CD14-positive monocyte (primary cell): Measurements from ENCODE around the gene MLEC. TPM values are rescaled to one million over a fixed set of nuclear protein-coding genes. Genes with fewer than 3 reads are reported as not detected.
A peak's percentile ranks its signal among the peaks of the same experiment; 100 is the strongest.

Experiments used
- DNase-seq, 3 donors: peaks; one replicate each; pipeline ENCODE4 v3.0.0-alpha.2; 2011 to 2022
- H2AFZ ChIP-seq: 2 replicates; pipeline ENCODE4 v1.6.0; 2012; ENCODE audit warnings: mild to moderate bottlenecking, low read depth, low read length, inconsistent platforms; ENCODE audit not compliant: insufficient read depth, poor library complexity, severe bottlenecking
- H3K27ac ChIP-seq, 2 donors: 1 replicate in 1 of 2; 2 replicates in 1 of 2; pipeline ENCODE4 v1.5.1; 2012 to 2013; ENCODE audit warnings: low read length in 2 of 2, control low read depth in 1 of 2, inconsistent platforms in 1 of 2, low read depth in 1 of 2, mild to moderate bottlenecking in 1 of 2
- H3K27me3 ChIP-seq, 2 donors: one replicate each; pipeline versions ENCODE4 v1.6.0 to v1.6.1; 2011 to 2013; ENCODE audit warnings: low read length in 2 of 2; ENCODE audit not compliant: control insufficient read depth in 2 of 2, insufficient read depth in 2 of 2
- H3K36me3 ChIP-seq, 2 donors: replicated peaks in 1 of 2; 1 replicate in 1 of 2; 2 replicates in 1 of 2; pipeline versions ENCODE4 v1.5.1 to v1.6.1; 2012 to 2013; ENCODE audit warnings: low read length in 2 of 2, control low read depth in 1 of 2, inconsistent platforms in 1 of 2, mild to moderate bottlenecking in 1 of 2; ENCODE audit not compliant: insufficient read depth in 2 of 2, control insufficient read depth in 1 of 2
- H3K4me1 ChIP-seq, 2 donors: 1 replicate in 1 of 2; 2 replicates in 1 of 2; pipeline versions ENCODE4 v1.5.1 to v1.6.1; 2012 to 2013; ENCODE audit warnings: low read length in 2 of 2, control low read depth in 1 of 2, inconsistent platforms in 1 of 2, mild to moderate bottlenecking in 1 of 2, moderate library complexity in 1 of 2; ENCODE audit not compliant: insufficient read depth in 2 of 2, control insufficient read depth in 1 of 2
- H3K4me2 ChIP-seq: replicated peaks from 2 replicates; pipeline ENCODE3; 2012; ENCODE audit warnings: low read length, moderate library complexity, mild to moderate bottlenecking; ENCODE audit not compliant: poor library complexity, severe bottlenecking; ENCODE audit errors: extremely low read depth
- H3K4me3 ChIP-seq, 3 experiments: fragments of 200-600 bp in 1 of 3; sonication (generic) in 1 of 3; replicated peaks in 1 of 3; 1 replicate in 2 of 3; 2 replicates in 1 of 3; pipeline ENCODE4 v1.5.1; 2011 to 2013; ENCODE audit warnings: low read length in 3 of 3, mild to moderate bottlenecking in 3 of 3, control low read depth in 2 of 3, low read depth in 2 of 3, inconsistent platforms in 1 of 3, moderate library complexity in 1 of 3
- H3K79me2 ChIP-seq: 2 replicates; pipeline ENCODE4 v1.6.0; 2012; ENCODE audit warnings: mild to moderate bottlenecking, control low read depth, inconsistent platforms, low read length, moderate library complexity; ENCODE audit not compliant: insufficient read depth
- H3K9ac ChIP-seq: 2 replicates; pipeline ENCODE4 v1.6.0; 2017; ENCODE audit warnings: low read length, mild to moderate bottlenecking; ENCODE audit not compliant: insufficient read depth, poor library complexity, severe bottlenecking
- H3K9me3 ChIP-seq, 2 donors: replicated peaks in 1 of 2; 1 replicate in 1 of 2; 2 replicates in 1 of 2; pipeline versions ENCODE4 v1.5.1 to v1.6.1; 2012 to 2013; ENCODE audit warnings: low read length in 2 of 2, control low read depth in 1 of 2; ENCODE audit not compliant: control insufficient read depth in 1 of 2, insufficient read depth in 1 of 2
- H4K20me1 ChIP-seq: 2 replicates; pipeline ENCODE4 v1.6.0; 2012; ENCODE audit warnings: mild to moderate bottlenecking, low read length, control low read depth, moderate library complexity; ENCODE audit not compliant: insufficient read depth
- H3K27ac Mint-ChIP-seq, 7 donors: one replicate each; pipeline ENCODE4 v1.8.0; 2020; ENCODE audit warnings: mild to moderate bottlenecking in 7 of 7, mixed read lengths in 7 of 7, moderate library complexity in 6 of 7, inconsistent platforms in 2 of 7
- H3K27me3 Mint-ChIP-seq, 3 donors: one replicate each; pipeline ENCODE4 v1.8.0; 2021 to 2022; ENCODE audit warnings: low read depth in 3 of 3, mild to moderate bottlenecking in 3 of 3, mixed read lengths in 3 of 3, moderate library complexity in 3 of 3, inconsistent platforms in 1 of 3
- H3K36me3 Mint-ChIP-seq, 2 donors: one replicate each; pipeline ENCODE4 v1.8.0; 2020; ENCODE audit warnings: mixed read lengths in 2 of 2, inconsistent platforms in 1 of 2, mild to moderate bottlenecking in 1 of 2
- H3K4me1 Mint-ChIP-seq: one replicate; pipeline ENCODE4 v1.8.0; 2020; ENCODE audit warnings: mild to moderate bottlenecking, mixed read lengths
- H3K4me3 Mint-ChIP-seq, 2 donors: one replicate each; pipeline ENCODE4 v1.8.0; 2020; ENCODE audit warnings: mild to moderate bottlenecking in 2 of 2, mixed read lengths in 2 of 2, moderate library complexity in 1 of 2
- H3K9me3 Mint-ChIP-seq, 7 donors: one replicate each; pipeline ENCODE4 v1.8.0; 2020 to 2022; ENCODE audit warnings: mixed read lengths in 7 of 7, mild to moderate bottlenecking in 6 of 7, moderate library complexity in 6 of 7, inconsistent platforms in 2 of 7
- CTCF ChIP-seq: fragments of 200-600 bp; IDR thresholded peaks from one replicate; pipeline ENCODE4 v1.8.0; 2022; ENCODE audit warnings: antibody characterized with exemption, mild to moderate bottlenecking
- WGBS: methylation state at CpG from one replicate; pipeline ENCODE4 v1.1.5; 2013; ENCODE audit warnings: missing lambda C conversion rate; ENCODE audit not compliant: insufficient coverage; 5-methylcytosine and 5-hydroxymethylcytosine counted together
- intact Hi-C, 2 donors: fragments of 100-400 bp; cut with micrococcal nuclease; formaldehyde crosslinking; loops; one replicate each; pipeline versions ENCODE4 v1.15.0 to v1.15.1; 2023
- polyA plus RNA-seq, 3 donors: library from polyadenylated mRNA; depleted of rRNA in 1 of 3; unstranded in 2 of 3; stranded (reverse) in 1 of 3; fragments of 300-500 nt in 2 of 3; fragments of >200 nt in 1 of 3; fragmentation: Illumina TruSeq in 2 of 3; gene quantifications; 1 replicate in 2 of 3; 2 replicates in 1 of 3; pipeline ENCODE4 v1.2.3, GENCODE V29; 2012 to 2021

Gene MLEC
- polyA plus RNA-seq, 3 donors, result 10.9 to 79.5 (median 65.3) TPM

GRCh38 chr12:120719496-120720233 lies 32.7 kb downstream of the MLEC start:
- H3K4me3 Mint-ChIP-seq, result no peak overlapping the region
- H3K27me3 Mint-ChIP-seq, result peaks cover 0 to 1% (median 0%) of the 10 kb centered on the region in 3 donors
- no peak for TF ChIP-seq CTCF
- Histone ChIP-seq H3K27ac (peak overlapping the region in 1 of 2 donors; percentile 54), H3K9ac (no peak overlapping the region), H3K4me3 (no peak overlapping the region), H3K27me3 (no peaks in the 10 kb centered on the region), H3K79me2 (peaks cover 8% of the 10 kb centered on the region), H2AFZ (no peak overlapping the region), H3K9me3 (no peaks in the 10 kb centered on the region), H3K4me2 (no peak overlapping the region), H3K36me3 (peaks cover 53 to 94% of the 10 kb centered on the region in 2 donors), H3K4me1 (peaks cover 20 to 22% of the 10 kb centered on the region in 2 donors), H4K20me1 (no peaks in the 10 kb centered on the region)
- no peaks in the 10 kb centered on the region for H3K9me3 Mint-ChIP-seq
- 3% methylated on average over 4 of the region's 11 CpGs for WGBS
- peaks cover 81 to 93% of the 10 kb centered on the region in 2 donors for H3K36me3 Mint-ChIP-seq
- H3K4me1 Mint-ChIP-seq, result peaks cover 35% of the 10 kb centered on the region
- H3K27ac Mint-ChIP-seq, result peak overlapping the region in 6 of 7 donors; percentile 30 to 87 (median 52)
- no peak for DNase-seq
- intact Hi-C loops, result no loop called here

- H3K27me3 Mint-ChIP-seq, result peaks cover 0 to 1% (median 0%) of the 10 kb centered on the region in 3 donors
- peak overlapping the region; percentile 30 to 87 (median 73) for H3K27ac Mint-ChIP-seq
- H4K20me1 ChIP-seq, result no peaks in the 10 kb centered on the region
- no peak for TF ChIP-seq CTCF
- no peaks in the 10 kb centered on the region for H3K9me3 ChIP-seq
- peaks cover 48 to 86% of the 10 kb centered on the region in 2 donors for H3K36me3 ChIP-seq
- H3K79me2 ChIP-seq, result peaks cover 5% of the 10 kb centered on the region
- H3K9ac ChIP-seq, result no peak overlapping the region
- H3K27me3 ChIP-seq, result no peaks in the 10 kb centered on the region
- peaks cover 78 to 86% of the 10 kb centered on the region in 2 donors for H3K36me3 Mint-ChIP-seq
- peak; percentile 48 to 71 (median 64) for DNase-seq
- no peak overlapping the region for H3K4me3 Mint-ChIP-seq
- 40% methylated on average over 5 of the region's 7 CpGs for WGBS
- intact Hi-C loops, result no loop called here
- no peak overlapping the region for H2AFZ ChIP-seq
- peak overlapping the region; percentile 10 for H3K4me2 ChIP-seq
- H3K4me3 ChIP-seq, result no peak overlapping the region
- peaks cover 24 to 30% of the 10 kb centered on the region in 2 donors for H3K4me1 ChIP-seq
- no peaks in the 10 kb centered on the region for H3K9me3 Mint-ChIP-seq
- peak overlapping the region in 1 of 2 donors; percentile 54 for H3K27ac ChIP-seq
- H3K4me1 Mint-ChIP-seq, result peaks cover 43% of the 10 kb centered on the region
Observed at GRCh38 chr12:120720234-120720986, 33.5 kb downstream of the MLEC start.
